Endothelial cell of umbilical vein (primary cell): ENCODE results near the gene GABRQ. TPM values are rescaled to one million over a fixed set of nuclear protein-coding genes. Genes with fewer than 3 reads are reported as not detected.

Experiments used
- BruUV-seq: library from RNA; stranded (reverse); fragments of 400-500 nt; replicated peaks from 2 replicates; lab custom pipeline; 2021; lab: Mats Ljungman, UMichigan
- CTCF ChIA-PET: fragments of 300-600, 350-600 bp; sonication (Branson Sonifier 250); formaldehyde crosslinking; loops from one replicate; lab custom pipeline; 2021; ENCODE audit warnings: antibody characterized with exemption, inconsistent platforms; lab: Charles Lee
- POLR2A ChIA-PET: fragments of 300-600, 350-600 bp; sonication (Branson Sonifier 250); formaldehyde crosslinking; loops from one replicate; lab custom pipeline; 2021; ENCODE audit warnings: antibody characterized with exemption, inconsistent platforms; lab: Charles Lee
- DNase-seq: peaks from one replicate; pipeline ENCODE4 v3.0.0-alpha.2; 2011; ENCODE audit warnings: low read depth, low spot score
- FAIRE-seq: peaks from 2 replicates; lab custom pipeline; 2011; peaks lifted over from hg19 to GRCh38; lab: Jason Lieb, UNC
- H2AFZ ChIP-seq: 2 replicates; pipeline ENCODE4 v1.6.0; 2012; ENCODE audit warnings: low read depth, low read length, control low read depth, inconsistent platforms
- H3K27ac ChIP-seq: 2 replicates; pipeline ENCODE4 v1.5.1; 2011; ENCODE audit warnings: low read depth, mild to moderate bottlenecking, control low read depth, low read length, moderate library complexity; ENCODE audit not compliant: insufficient read depth
- H3K27me3 ChIP-seq, 2 experiments: 2 replicates each; pipeline versions ENCODE4 v1.6.0 to v1.6.1; 2011; ENCODE audit warnings: low read length in 2 of 2, mixed read lengths in 1 of 2; ENCODE audit not compliant: control insufficient read depth in 2 of 2, insufficient read depth in 2 of 2
- H3K36me3 ChIP-seq, 2 experiments: 2 replicates in 1 of 2; 3 replicates in 1 of 2; pipeline ENCODE4 v1.5.1; 2011; ENCODE audit warnings: low read length in 2 of 2, mild to moderate bottlenecking in 1 of 2, moderate library complexity in 1 of 2; ENCODE audit not compliant: control insufficient read depth in 2 of 2, insufficient read depth in 2 of 2; ENCODE audit errors: extremely low read depth in 1 of 2
- H3K4me1 ChIP-seq: 3 replicates; pipeline ENCODE4 v1.5.1; 2011; ENCODE audit warnings: mild to moderate bottlenecking, low read length; ENCODE audit not compliant: control insufficient read depth, insufficient read depth; ENCODE audit errors: extremely low read depth
- H3K4me2 ChIP-seq: 2 replicates; pipeline ENCODE4 v1.6.1; 2011; ENCODE audit warnings: low read length, control low read depth, mixed read lengths; ENCODE audit not compliant: insufficient read depth
- H3K4me3 ChIP-seq, 3 experiments: fragments of 200-600 bp in 1 of 3; sonication (generic), shearing (Covaris generic) in 1 of 3; replicated peaks in 1 of 3; 2 replicates each; pipeline ENCODE4 v1.5.1; 2011 to 2016; ENCODE audit warnings: control low read depth in 3 of 3, low read length in 3 of 3, mild to moderate bottlenecking in 2 of 3, inconsistent platforms in 1 of 3, low read depth in 1 of 3, moderate library complexity in 1 of 3; ENCODE audit not compliant: insufficient read depth in 1 of 3
- H3K79me2 ChIP-seq: 2 replicates; pipeline ENCODE4 v1.6.0; 2012; ENCODE audit warnings: low read length, inconsistent platforms; ENCODE audit not compliant: control insufficient read depth, insufficient read depth
- H3K9ac ChIP-seq: replicated peaks from 2 replicates; pipeline ENCODE3; 2011; ENCODE audit warnings: low read length, control low read depth; ENCODE audit not compliant: insufficient read depth; ENCODE audit errors: extremely low read depth
- H3K9me1 ChIP-seq: replicated peaks from 3 replicates; pipeline ENCODE4 v1.6.0; 2011; ENCODE audit warnings: mild to moderate bottlenecking, low read length; ENCODE audit not compliant: control insufficient read depth, insufficient read depth; ENCODE audit errors: extremely low read depth
- H3K9me3 ChIP-seq: replicated peaks from 2 replicates; pipeline ENCODE4 v1.5.1; 2012; ENCODE audit warnings: low read length, inconsistent platforms; ENCODE audit not compliant: control insufficient read depth, insufficient read depth
- H4K20me1 ChIP-seq: replicated peaks from 2 replicates; pipeline ENCODE3; 2011; ENCODE audit warnings: mild to moderate bottlenecking, low read length; ENCODE audit not compliant: control insufficient read depth, insufficient read depth; ENCODE audit errors: extremely low read depth
- CTCF ChIP-seq, 2 donors: IDR thresholded peaks; 1 replicate in 1 of 2; 2 replicates in 1 of 2; pipeline ENCODE4 v1.5.1; 2011; ENCODE audit warnings: low read length in 2 of 2, mild to moderate bottlenecking in 2 of 2, moderate library complexity in 2 of 2, control low read depth in 1 of 2, inconsistent platforms in 1 of 2, low read depth in 1 of 2; ENCODE audit not compliant: insufficient read depth in 1 of 2; ENCODE audit errors: extremely low read depth in 1 of 2
- EZH2 ChIP-seq: IDR thresholded peaks from 2 replicates; pipeline ENCODE4 v1.6.1; 2012; ENCODE audit warnings: borderline replicate concordance, low read depth, mild to moderate bottlenecking, moderate library complexity, low read length, inconsistent platforms; ENCODE audit not compliant: severe bottlenecking
- FOS ChIP-seq: IDR thresholded peaks from 2 replicates; pipeline ENCODE4 v1.6.1; 2011; ENCODE audit warnings: mild to moderate bottlenecking, low read length, moderate library complexity, borderline replicate concordance; ENCODE audit not compliant: insufficient read depth
- GATA2 ChIP-seq: IDR thresholded peaks from 2 replicates; pipeline ENCODE4 v1.7.0; 2011; ENCODE audit warnings: low read depth, mild to moderate bottlenecking, moderate library complexity, mixed read lengths, low read length; ENCODE audit not compliant: insufficient read length, insufficient read depth
- JUN ChIP-seq: IDR thresholded peaks from 2 replicates; pipeline ENCODE4 v1.6.1; 2011; ENCODE audit warnings: borderline replicate concordance, low read depth; ENCODE audit not compliant: insufficient read length, insufficient read depth
- MYC ChIP-seq: IDR thresholded peaks from one replicate; pipeline ENCODE4 v1.6.1; 2011; ENCODE audit warnings: mild to moderate bottlenecking, low read depth, low read length
- POLR2A ChIP-seq: IDR thresholded peaks from 2 replicates; pipeline ENCODE4 v1.6.1; 2012; ENCODE audit warnings: low read depth, mild to moderate bottlenecking, control low read depth, low read length
- POLR2AphosphoS5 ChIP-seq: IDR thresholded peaks from 2 replicates; pipeline ENCODE4 v1.6.1; 2012; ENCODE audit warnings: low read depth, mild to moderate bottlenecking, control low read depth, low read length, moderate library complexity; ENCODE audit not compliant: insufficient read depth
- dilution Hi-C: fragments of 300-500 bp; cut with MboI; formaldehyde crosslinking; loops from one replicate; pipeline ENCODE4 v1.15.0; 2019; ENCODE audit warnings: low sequenced_read_pairs; ENCODE audit not compliant: extremely low pct_ligation_motif_present
- intact Hi-C: fragments of 100-400 bp; cut with micrococcal nuclease; formaldehyde crosslinking; loops from one replicate; pipeline ENCODE4 v1.10.0; 2022
- polyA plus RNA-seq, 4 experiments: library from polyadenylated mRNA; depleted of rRNA in 3 of 4; stranded (reverse) in 3 of 4; unstranded in 1 of 4; fragments of >200 nt; gene quantifications; 2 replicates each; pipeline versions ENCODE4 v1.2.1 to v1.2.3, GENCODE V29; 2011 to 2012; ENCODE audit warnings: missing spikeins in 1 of 4
- total RNA-seq: library from RNA; stranded (reverse); gene quantifications from 2 replicates; pipeline ENCODE4 v1.2.3, GENCODE V29; 2021
- TF ChIP-seq, protein P1 (sequence below): IDR thresholded peaks from 2 replicates; pipeline ENCODE4 v1.6.1; 2011; ENCODE audit not compliant: insufficient read depth, insufficient read length

The GABRQ gene
- total and polyA plus RNA-seq, 2 donors (not counting 3 experiments of a cell fraction or from before 2014, with no cell fraction given), result 0.01 TPM; not detected in 1

- intact Hi-C loops, result loop anchor here (2.0 kb wide), 1 partner anchor 175 kb away; no protein-coding TSS in a partner anchor
- DNase-seq (peak; percentile 1), FAIRE-seq (no peak)
- no peaks in the 10 kb centered on the region for H3K9me1 ChIP-seq
- H3K4me1 ChIP-seq, result no peaks in the 10 kb centered on the region
- H3K9me3 ChIP-seq, result no peaks in the 10 kb centered on the region
- dilution Hi-C loops, result no loop called here
- no TSS peak for BruUV-seq
- H4K20me1 ChIP-seq, result no peaks in the 10 kb centered on the region
- TF ChIP-seq CTCF (IDR thresholded peaks at IDR 0.05; ENCODE audit: extremely low read depth in 1 of 2, insufficient read depth in 1 of 2, low read depth in 1 of 2, low read length in 2 of 2) (peak in 1 of 2 donors; percentile 4), GATA2 (no peak)
- H3K36me3 ChIP-seq, result no peaks in the 10 kb centered on the region
- ChIA-PET CTCF (interaction anchor here (1.2 to 4.5 kb wide), 7 partner anchors 10 to 889 kb away, joined by 4 to 37 read pairs (median 4); no protein-coding TSS in a partner anchor), POLR2A (no interaction called here)
- no peak overlapping the region for H2AFZ ChIP-seq
- H3K4me3 ChIP-seq, result no peak overlapping the region
- no peak overlapping the region for H3K4me2 ChIP-seq
- peaks cover 4 to 9% of the 10 kb centered on the region in 2 experiments for H3K27me3 ChIP-seq
- no peaks in the 10 kb centered on the region for H3K79me2 ChIP-seq
- no peak overlapping the region for H3K27ac ChIP-seq
- no peak overlapping the region for H3K9ac ChIP-seq
Measured at GRCh38 chrX:152641996-152642395, 4.3 kb downstream of the GABRQ start.

GRCh38 chrX:152642931-152643564 lies 5.4 kb downstream of the GABRQ start:
- Histone ChIP-seq H3K4me2 (no peak overlapping the region), H4K20me1 (no peaks in the 10 kb centered on the region), H3K27ac (no peak overlapping the region), H3K79me2 (no peaks in the 10 kb centered on the region), H3K9me1 (no peaks in the 10 kb centered on the region), H3K9me3 (no peaks in the 10 kb centered on the region), H3K27me3 (peaks cover 0 to 5% of the 10 kb centered on the region in 2 experiments), H3K4me1 (no peaks in the 10 kb centered on the region), H3K4me3 (no peak overlapping the region), H3K36me3 (no peaks in the 10 kb centered on the region), H3K9ac (no peak overlapping the region), H2AFZ (no peak overlapping the region)
- POLR2A ChIA-PET, result no interaction called here
- no TSS peak for BruUV-seq
- dilution Hi-C loops (no loop called here), intact Hi-C loops (loop anchor here (2.0 kb wide), 1 partner anchor 174 kb away; no protein-coding TSS in a partner anchor)
- no peak for TF ChIP-seq EZH2
- TF ChIP-seq GATA2, result no peak
- TF ChIP-seq CTCF (IDR thresholded peaks at IDR 0.05; ENCODE audit: extremely low read depth in 1 of 2, insufficient read depth in 1 of 2, low read depth in 1 of 2, low read length in 2 of 2), result no peak
- TF ChIP-seq POLR2A, result no peak
- no peak for TF ChIP-seq MYC
- TF ChIP-seq FOS, result no peak
- TF ChIP-seq, protein P1, sequence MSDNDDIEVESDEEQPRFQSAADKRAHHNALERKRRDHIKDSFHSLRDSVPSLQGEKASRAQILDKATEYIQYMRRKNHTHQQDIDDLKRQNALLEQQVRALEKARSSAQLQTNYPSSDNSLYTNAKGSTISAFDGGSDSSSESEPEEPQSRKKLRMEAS, result no peak
- no peak for TF ChIP-seq POLR2AphosphoS5
- no peak for TF ChIP-seq JUN
- CTCF ChIA-PET, result interaction anchor here (0.9 to 4.5 kb wide), 4 partner anchors 176 to 890 kb away, joined by 3 to 37 read pairs (median 14); no protein-coding TSS in a partner anchor
- DNase-seq (no peak), FAIRE-seq (no peak)
